Stimulated activated CD4-positive, alpha-beta T cell treated with anti-CD3 and anti-CD28 coated beads, TNF-alpha, amount 100 ng/mL, for 24 hours (primary cell): ENCODE measurements around the gene CDC42BPA.
A peak's percentile ranks its signal among the peaks of the same experiment; 100 is the strongest.
"Not testable (repeated sequence)": the region's sequence is repeated elsewhere in the genome, so short reads cannot be mapped to it uniquely, and the experiment has no call there.

Source experiments
- DNase-seq, 3 experiments: peaks; one replicate each; pipeline ENCODE4 v3.0.0-alpha.2; 2020; ENCODE audit warnings: low read depth in 3 of 3

The CDC42BPA gene

GRCh38 chr1:226965581-226966440 is 352.5 kb downstream of the CDC42BPA start:
- DNase-seq: no peak

GRCh38 chr1:226964611-226965486 is 353.4 kb downstream of the CDC42BPA start:
- DNase-seq: no peak

DNA sequence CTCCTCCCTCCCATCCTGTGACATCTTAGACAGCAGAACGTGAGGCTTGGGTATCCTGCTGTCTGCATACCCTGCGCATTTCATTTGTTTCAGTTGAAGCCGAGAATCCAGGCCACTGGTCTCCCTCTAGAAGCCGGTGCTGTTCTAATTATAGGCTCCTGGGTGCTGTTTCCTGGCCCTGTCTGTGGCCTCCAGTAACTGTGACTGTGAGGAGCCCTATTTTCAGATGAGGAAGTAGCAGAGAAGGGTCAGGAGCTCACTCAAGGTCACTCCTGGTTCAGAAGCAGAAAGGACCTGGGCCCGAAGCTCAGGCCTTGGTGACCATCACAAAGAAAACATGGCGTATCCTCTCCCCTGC is 354.2 kb downstream of the CDC42BPA start:
- DNase-seq: no peak

DNA sequence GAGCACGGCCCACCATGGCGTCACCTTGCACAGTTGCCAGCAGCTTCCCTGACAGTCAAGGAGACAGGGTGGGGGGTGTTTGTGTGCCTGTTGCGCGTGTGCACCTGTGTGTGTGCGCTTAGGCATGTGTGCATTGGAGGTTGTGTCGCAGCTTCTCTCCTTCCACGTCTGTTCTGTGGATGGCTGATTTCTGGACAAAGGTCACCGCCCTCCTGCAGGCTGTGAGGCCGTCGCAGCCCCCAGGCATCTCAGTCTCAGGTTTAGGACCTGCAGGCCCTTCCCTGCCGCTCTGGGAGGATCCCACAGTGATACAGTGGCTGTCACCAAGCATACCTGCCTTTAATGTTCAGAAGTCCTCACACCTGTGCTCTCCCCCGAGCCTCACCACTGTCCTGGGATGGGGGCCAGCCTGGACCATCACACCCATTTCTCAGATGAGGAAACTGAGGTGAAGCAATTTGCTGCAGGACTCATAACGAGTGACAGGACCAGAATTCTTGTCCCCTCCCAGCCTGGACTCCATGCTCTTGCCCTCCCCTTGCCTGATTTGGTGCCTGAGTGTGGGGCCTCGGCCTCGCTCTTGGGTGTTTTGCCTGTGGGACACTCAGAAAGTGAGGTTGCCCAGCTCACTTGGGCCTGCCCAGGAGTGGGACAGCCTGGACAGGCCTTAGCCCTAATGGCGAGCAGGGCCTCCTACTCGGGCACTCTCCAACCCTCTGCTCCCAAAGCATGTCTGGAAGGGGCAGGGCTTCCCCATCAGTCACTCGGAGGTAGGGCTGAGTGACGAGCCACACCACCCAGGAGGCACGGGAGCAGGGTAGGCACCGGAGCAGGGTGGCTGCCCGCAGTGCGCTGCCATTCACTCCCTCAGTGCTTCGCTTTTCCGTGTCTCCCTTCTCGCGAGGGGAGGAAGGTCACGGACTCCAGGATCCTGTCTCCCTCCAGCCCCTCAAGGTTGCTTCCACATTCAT is 355.6 kb downstream of the CDC42BPA start:
- no peak for DNase-seq

DNA sequence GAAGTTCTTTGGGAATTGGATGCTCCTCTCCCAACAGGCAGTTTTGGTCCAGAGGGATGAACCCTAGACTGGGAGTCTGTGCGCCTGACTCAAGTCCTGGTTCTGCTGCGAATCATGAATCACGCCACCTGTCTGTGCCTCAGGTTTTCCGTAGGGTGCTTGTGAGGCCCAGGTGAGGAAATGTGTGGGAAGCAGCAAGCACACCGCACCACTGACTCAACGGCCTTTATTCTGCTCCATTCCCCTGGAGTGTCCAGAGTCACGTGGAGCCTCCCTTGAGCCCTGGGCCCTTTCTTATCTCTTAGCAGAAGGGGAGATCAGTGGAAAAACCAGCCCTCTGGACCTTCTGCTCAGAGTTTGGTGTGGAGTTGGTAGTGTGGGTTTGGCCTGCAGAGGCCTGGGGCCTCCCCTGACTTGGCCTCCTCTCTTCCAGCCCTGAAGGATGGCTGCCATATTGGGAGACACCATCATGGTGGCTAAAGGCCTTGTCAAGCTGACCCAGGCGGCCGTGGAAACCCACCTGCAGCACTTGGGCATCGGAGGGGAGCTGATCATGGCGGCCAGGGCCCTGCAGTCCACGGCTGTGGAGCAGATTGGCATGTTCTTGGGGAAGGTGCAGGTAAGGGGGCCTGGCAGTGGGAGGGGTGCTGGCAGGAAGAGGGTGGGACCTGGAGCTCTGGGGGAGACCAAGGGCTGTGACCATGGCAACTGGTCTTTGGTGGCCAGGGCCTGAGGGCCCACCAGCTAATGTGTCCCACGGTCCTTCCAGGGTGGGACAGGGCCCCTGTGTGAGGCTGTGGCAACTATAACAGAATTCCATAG is 357.1 kb downstream of the CDC42BPA start:
- DNase-seq: peak in 1 of 3 experiments; percentile 28

GRCh38 chr1:226960256-226960655 is 358.0 kb downstream of the CDC42BPA start:
- DNase-seq: no peak

GRCh38 chr1:226958300-226958699 is 360.0 kb downstream of the CDC42BPA start:
- DNase-seq: no peak

DNA sequence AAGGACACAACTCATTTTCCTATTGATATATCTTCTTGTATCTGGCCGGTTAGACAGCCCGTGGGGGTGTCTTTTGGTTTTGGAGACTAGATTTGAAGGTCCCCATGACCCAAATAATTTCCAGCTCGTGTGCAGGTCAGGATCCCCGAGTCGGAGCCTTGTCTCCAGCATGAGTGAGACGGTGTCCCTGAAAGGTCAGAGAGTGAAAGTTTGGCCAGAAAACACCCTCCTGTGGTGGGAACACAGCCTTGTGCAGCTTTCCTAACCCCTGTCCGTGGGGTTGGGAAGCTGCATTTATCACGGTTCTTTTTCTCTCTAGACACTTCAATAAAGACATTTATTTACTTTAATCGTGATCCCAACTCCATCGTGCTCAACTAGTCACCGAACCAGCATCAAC is 360.6 kb downstream of the CDC42BPA start:
- DNase-seq: no peak

GRCh38 chr1:226956942-226957713 is 361.2 kb downstream of the CDC42BPA start:
- DNase-seq: no peak

GRCh38 chr1:226955857-226956256 is 362.4 kb downstream of the CDC42BPA start:
- DNase-seq: not testable (repeated sequence)

GRCh38 chr1:226954777-226955176 is 363.5 kb downstream of the CDC42BPA start:
- DNase-seq: no peak

- DNase-seq: no peak
Measured at GRCh38 chr1:226954337-226954736, 364.0 kb downstream of the CDC42BPA start.

DNA sequence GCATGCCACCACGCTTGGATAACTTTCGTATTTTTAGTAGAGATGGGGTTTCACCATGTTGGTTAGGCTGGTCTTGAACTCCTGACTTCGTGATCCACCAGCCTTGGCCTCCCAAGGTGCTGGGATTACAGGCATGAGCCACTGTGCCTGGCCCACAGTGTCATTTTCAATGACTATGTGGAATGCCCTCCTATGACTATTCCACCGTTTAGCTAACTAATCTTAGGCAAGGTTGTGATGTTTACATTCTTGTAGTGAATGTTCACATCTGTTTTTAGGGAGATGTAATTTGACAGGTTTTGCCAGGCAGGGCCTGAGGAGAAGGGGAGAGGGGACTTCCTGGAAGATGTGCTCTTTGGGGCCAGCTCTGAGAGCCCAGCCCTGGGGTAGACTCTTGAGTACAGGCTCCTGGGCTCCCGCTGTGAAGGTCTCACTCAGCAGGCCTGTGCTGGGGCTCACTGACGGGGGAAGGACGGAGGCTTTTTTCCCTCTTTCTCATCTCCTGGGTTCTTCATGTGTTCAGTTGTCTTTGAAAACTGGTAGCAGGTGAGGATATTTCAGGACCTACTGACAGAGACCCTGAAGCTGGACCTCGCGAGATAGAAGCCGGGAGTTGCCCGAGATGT is 365.0 kb downstream of the CDC42BPA start:
- no peak for DNase-seq

DNA sequence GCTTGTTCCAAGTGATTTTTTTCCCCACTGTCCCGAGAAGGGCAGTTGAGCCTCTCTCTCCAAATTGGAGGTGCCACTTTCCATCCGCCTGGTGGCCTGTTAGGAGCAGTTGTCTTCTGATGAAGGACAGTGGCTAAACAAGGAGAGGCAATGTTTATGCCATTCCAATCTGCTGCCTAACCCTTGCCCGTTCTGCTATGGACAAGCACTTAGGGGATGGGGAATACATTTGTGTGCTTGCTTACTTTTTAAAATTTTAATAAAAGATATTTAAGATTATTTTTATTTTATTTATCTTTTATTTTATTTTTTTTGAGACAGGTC is 366.2 kb downstream of the CDC42BPA start:
- DNase-seq: no peak

- DNase-seq: no peak
Measured at GRCh38 chr1:226951286-226952117, 366.8 kb downstream of the CDC42BPA start.

- no peak for DNase-seq
Measured at GRCh38 chr1:226950871-226951270, 367.4 kb downstream of the CDC42BPA start.

GRCh38 chr1:226950316-226950715 is 368.0 kb downstream of the CDC42BPA start:
- DNase-seq: no peak

GRCh38 chr1:226949401-226949800 is 368.9 kb downstream of the CDC42BPA start:
- DNase-seq: no peak

DNA sequence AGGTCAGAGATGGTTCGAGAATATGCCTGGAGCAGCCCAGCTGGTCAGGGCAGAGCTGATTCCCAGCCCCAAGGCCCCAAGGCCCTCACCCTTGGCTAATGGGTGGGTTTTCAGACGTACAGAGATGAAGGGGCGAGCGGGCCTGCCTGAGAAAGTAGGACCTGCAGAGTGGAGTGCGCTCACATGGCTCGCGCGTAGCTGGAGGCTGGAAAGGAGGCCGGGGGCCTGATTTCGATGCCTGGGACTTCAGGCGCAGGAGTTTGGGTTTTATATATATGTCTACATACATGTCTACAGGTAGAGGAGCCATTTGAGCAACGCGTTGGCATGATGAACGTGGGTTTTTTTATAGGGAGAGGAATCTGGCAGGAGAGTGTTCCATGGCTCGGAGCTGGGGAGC is 369.3 kb downstream of the CDC42BPA start:
- DNase-seq: no peak
